GM12878 (cell line): ENCODE measurements around the gene DYNLL1. TPM values are rescaled to one million over a fixed set of nuclear protein-coding genes. Genes with fewer than 3 reads are reported as not detected.

Experiments used
- ATAC-seq: fragments of 200-7000 bp; cut with Tn5 transposase; 3 replicates; pipeline ENCODE4 v1.9.1; 2020; ENCODE audit warnings: mild to moderate bottlenecking, moderate library complexity
- BruUV-seq: library from RNA; stranded (reverse); fragments of 400-500 nt; replicated peaks from 2 replicates; lab custom pipeline; 2021; lab: Mats Ljungman, UMichigan
- CTCF ChIA-PET: fragments of 300-600 bp; sonication (Branson Sonifier 250); formaldehyde crosslinking; extraction: SDS; loops from one replicate; lab custom pipeline; 2021; ENCODE audit warnings: inconsistent platforms; lab: Yijun Ruan, JAX
- POLR2A ChIA-PET: fragments of 350-600 bp; formaldehyde crosslinking; extraction: SDS; loops from one replicate; lab custom pipeline; 2021; ENCODE audit warnings: inconsistent platforms; lab: Charles Lee
- RAD21 ChIA-PET: fragments of 300-600 bp; sonication (Branson Sonifier 250); formaldehyde crosslinking; loops from one replicate; lab custom pipeline; 2023; ENCODE audit warnings: antibody characterized with exemption; ENCODE audit not compliant: unreplicated experiment; lab: Charles Lee
- SMC1A ChIA-PET: fragments of 300-600 bp; sonication (Branson Sonifier 250); formaldehyde crosslinking; loops from one replicate; lab custom pipeline; 2023; ENCODE audit not compliant: unreplicated experiment, uncharacterized antibody; lab: Charles Lee
- DNase-seq: peaks from one replicate; pipeline ENCODE4 v3.0.0-alpha.2; 2011; ENCODE audit warnings: low read depth, low spot score
- FAIRE-seq: peaks from 3 replicates; lab custom pipeline; 2011; peaks lifted over from hg19 to GRCh38; lab: Jason Lieb, UNC
- H2AFZ ChIP-seq: 2 replicates; pipeline ENCODE4 v1.6.0; 2011; ENCODE audit warnings: low read depth, low read length, control low read depth; ENCODE audit not compliant: control insufficient read depth
- H3K27ac ChIP-seq: 2 replicates; pipeline ENCODE4 v1.5.1; 2011; ENCODE audit warnings: control low read depth; ENCODE audit not compliant: control insufficient read depth, insufficient read depth
- H3K27me3 ChIP-seq, 2 experiments: replicated peaks in 1 of 2; 2 replicates each; pipeline versions ENCODE4 v1.6.0 to v1.6.1; 2011; ENCODE audit warnings: low read length in 1 of 2; ENCODE audit not compliant: control insufficient read depth in 2 of 2, insufficient read depth in 2 of 2
- H3K36me3 ChIP-seq, 2 experiments: 2 replicates each; pipeline ENCODE4 v1.5.1; 2011; ENCODE audit warnings: low read length in 1 of 2; ENCODE audit not compliant: control insufficient read depth in 2 of 2, insufficient read depth in 2 of 2
- H3K4me1 ChIP-seq: 2 replicates; pipeline ENCODE4 v1.6.1; 2011; ENCODE audit warnings: mild to moderate bottlenecking, low read length, moderate library complexity, mixed read lengths; ENCODE audit not compliant: control insufficient read depth, insufficient read depth
- H3K4me2 ChIP-seq: 2 replicates; pipeline ENCODE4 v1.6.0; 2011; ENCODE audit warnings: control low read depth; ENCODE audit not compliant: control insufficient read depth, insufficient read depth
- H3K4me3 ChIP-seq: fragments of 200-600 bp; sonication (generic); 2 replicates; pipeline ENCODE4 v1.5.1; 2016
- H3K79me2 ChIP-seq: 2 replicates; pipeline ENCODE4 v1.6.0; 2011; ENCODE audit warnings: low read length; ENCODE audit not compliant: control insufficient read depth, insufficient read depth
- H3K9ac ChIP-seq: 2 replicates; pipeline ENCODE4 v1.8.0; 2011; ENCODE audit warnings: low read length, control low read depth, mixed read lengths; ENCODE audit not compliant: control insufficient read depth, insufficient read depth
- H3K9me3 ChIP-seq: replicated peaks from 3 replicates; pipeline ENCODE4 v1.5.1; 2011; ENCODE audit warnings: mild to moderate bottlenecking, low read length; ENCODE audit not compliant: control insufficient read depth, insufficient read depth
- H4K20me1 ChIP-seq: 2 replicates; pipeline ENCODE4 v1.6.0; 2011; ENCODE audit not compliant: control insufficient read depth, insufficient read depth
- NRF1 ChIP-seq: conservative IDR thresholded peaks from 2 replicates; pipeline ENCODE4 v1.6.1; 2011; ENCODE audit warnings: mild to moderate bottlenecking, low read depth, low read length, improper control_type of control experiment
- ZNF24 ChIP-seq: fragments of 450-650 bp; IDR thresholded peaks from 2 replicates; pipeline ENCODE4 v1.6.1; 2017; ENCODE audit warnings: antibody characterized with exemption, mild to moderate bottlenecking
- WGBS: methylation state at CpG from one replicate; pipeline ENCODE4 v1.1.6; 2016; ENCODE audit warnings: low lambda C conversion rate; ENCODE audit not compliant: insufficient replicate concordance, insufficient coverage; ENCODE audit errors: missing lambda C conversion rate; 5-methylcytosine and 5-hydroxymethylcytosine counted together
- in situ Hi-C: fragments of 300-500 bp; cut with MboI; formaldehyde crosslinking; loops from 9 replicates; pipeline ENCODE4 v1.14.3; 2018; ENCODE audit warnings: mixed read lengths
- intact Hi-C: fragments of 100-400 bp; cut with micrococcal nuclease; formaldehyde crosslinking; loops from one replicate; pipeline ENCODE4 v1.14.2; 2022; ENCODE audit not compliant: unreplicated experiment
- polyA plus RNA-seq, 11 experiments: library from polyadenylated mRNA; depleted of rRNA in 4 of 11; unstranded in 6 of 11; stranded (reverse) in 5 of 11; fragments of >200 nt; fragmentation: Nextera tagmentation in 4 of 11; fragmentation: Illumina TruSeq in 1 of 11; extraction: Ambion mirVana in 4 of 11; extraction: Trizol in 1 of 11; gene quantifications; 1 replicate in 1 of 11; 2 replicates in 10 of 11; pipeline versions ENCODE4 v1.2.1 to v1.2.3, GENCODE V29; 2011 to 2016; ENCODE audit warnings: inconsistent platforms in 2 of 11, missing spikeins in 2 of 11, low read depth in 1 of 11
- total RNA-seq, 4 experiments: library from RNA; depleted of rRNA in 3 of 4; stranded (reverse); fragments of >200 nt in 3 of 4; fragmentation: Illumina TruSeq in 1 of 4; extraction: Trizol in 1 of 4; gene quantifications; 2 replicates each; pipeline versions ENCODE4 v1.2.1 to v1.2.3, GENCODE V29; 2013 to 2021
- TF ChIP-seq, protein P1 (sequence below): fragments of 450-650 bp; IDR thresholded peaks from 2 replicates; pipeline ENCODE4 v1.6.1; 2016; ENCODE audit warnings: mild to moderate bottlenecking

Gene DYNLL1
- total and polyA plus RNA-seq, 10 of the 15 experiments (the other 5 are each of a cell fraction or from before 2014, with no cell fraction given), result 239 to 796 (median 379) TPM

DNA sequence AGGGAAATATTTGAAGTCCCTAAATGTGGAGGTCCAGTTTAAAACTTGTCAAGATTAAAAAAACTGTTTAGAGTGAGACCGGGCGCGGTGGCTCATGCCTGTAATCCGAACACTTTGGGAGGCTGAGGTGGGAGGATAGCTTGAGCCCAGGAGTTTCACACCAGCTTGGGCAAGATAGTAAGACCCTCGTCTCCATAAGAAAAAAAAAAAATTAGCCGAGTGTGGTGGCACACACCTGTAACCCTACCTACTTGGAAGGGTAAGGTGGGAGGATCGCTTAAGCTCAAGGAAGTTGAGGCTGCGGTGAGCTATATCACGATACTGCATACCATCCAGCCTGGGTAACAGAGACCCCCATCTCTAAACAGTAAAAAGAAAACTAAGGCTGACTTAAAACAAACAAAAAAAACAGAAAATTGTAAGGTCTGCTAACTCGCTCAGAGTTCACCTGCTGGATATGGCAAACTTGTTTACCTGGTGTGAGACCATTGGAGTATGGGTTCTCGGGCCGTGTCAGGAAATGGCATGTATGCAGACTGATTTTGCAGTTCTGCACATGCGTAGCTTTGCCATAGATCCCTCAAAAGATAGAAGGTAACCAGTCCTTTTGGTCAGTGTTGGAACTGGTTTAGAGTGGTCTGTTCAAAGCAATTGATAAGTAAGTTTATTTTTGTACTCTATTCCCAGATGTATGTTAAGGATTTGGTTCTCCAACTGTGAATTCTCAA is 40.3 kb downstream of the DYNLL1 start:
- ChIA-PET CTCF (interaction anchor here (0.6 to 2.0 kb wide), 4 partner anchors 16 to 234 kb away, joined by 3 to 6 read pairs (median 4); partner anchors contain the start of genes POP5 and SIRT4), RAD21 (interaction anchor here (1.1 to 2.4 kb wide), 2 partner anchors 40 to 46 kb away, joined by 3 to 10 read pairs; partner anchors contain the start of gene POP5), POLR2A (interaction anchor here (0.6 to 2.3 kb wide), 5 partner anchors 9 to 127 kb away, joined by 3 to 11 read pairs (median 3); partner anchors contain the start of genes POP5 and SRSF9), SMC1A (interaction anchor here (0.6 to 1.6 kb wide), 4 partner anchors 27 to 82 kb away, joined by 3 to 5 read pairs (median 3); partner anchors contain the start of gene POP5)
- peaks cover 25% of the 10 kb centered on the region for H3K4me1 ChIP-seq
- peaks cover 2 to 16% of the 10 kb centered on the region in 2 experiments; a peak in 3 of 4 replicates for H3K36me3 ChIP-seq
- H3K9me3 ChIP-seq, result no peaks in the 10 kb centered on the region
- DNase-seq (no peak), FAIRE-seq (no peak), ATAC-seq (peak; percentile 37)
- no peak overlapping the region for H2AFZ ChIP-seq
- 13% methylated on average over 13 of the region's 13 CpGs for WGBS
- H4K20me1 ChIP-seq, result peaks cover 5% of the 10 kb centered on the region; the same call in 1 of the 2 replicates
- BruUV-seq, result no TSS peak
- H3K79me2 ChIP-seq, result peaks cover 66% of the 10 kb centered on the region
- H3K4me2 ChIP-seq, result peak overlapping the region; percentile 78
- peak overlapping the region; percentile 70 for H3K4me3 ChIP-seq
- intact Hi-C loops, result no loop called here
- H3K27ac ChIP-seq, result peak overlapping the region; percentile 21; the same call in 1 of the 2 replicates
- H3K9ac ChIP-seq, result peak overlapping the region; percentile 61
- in situ Hi-C loops, result no loop called here
- TF ChIP-seq, protein P1, sequence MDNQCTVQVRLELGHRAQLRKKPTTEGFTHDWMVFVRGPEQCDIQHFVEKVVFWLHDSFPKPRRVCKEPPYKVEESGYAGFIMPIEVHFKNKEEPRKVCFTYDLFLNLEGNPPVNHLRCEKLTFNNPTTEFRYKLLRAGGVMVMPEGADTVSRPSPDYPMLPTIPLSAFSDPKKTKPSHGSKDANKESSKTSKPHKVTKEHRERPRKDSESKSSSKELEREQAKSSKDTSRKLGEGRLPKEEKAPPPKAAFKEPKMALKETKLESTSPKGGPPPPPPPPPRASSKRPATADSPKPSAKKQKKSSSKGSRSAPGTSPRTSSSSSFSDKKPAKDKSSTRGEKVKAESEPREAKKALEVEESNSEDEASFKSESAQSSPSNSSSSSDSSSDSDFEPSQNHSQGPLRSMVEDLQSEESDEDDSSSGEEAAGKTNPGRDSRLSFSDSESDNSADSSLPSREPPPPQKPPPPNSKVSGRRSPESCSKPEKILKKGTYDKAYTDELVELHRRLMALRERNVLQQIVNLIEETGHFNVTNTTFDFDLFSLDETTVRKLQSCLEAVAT, result peak; percentile 58; the same call in 1 of the 2 replicates
- peak; percentile 32; the same call in 1 of the 2 replicates for TF ChIP-seq NRF1
- no peak for TF ChIP-seq ZNF24
- TF ChIP-seq, all 136 proteins: peak for 2
- no peaks in the 10 kb centered on the region for H3K27me3 ChIP-seq
